CD4-positive, alpha-beta T cell treated with Interleukin-21 for 1 hour (primary cell): Measurements from ENCODE around the gene SRSF7.
"Not testable (repeated sequence)": the region's sequence is repeated elsewhere in the genome, so short reads cannot be mapped to it uniquely, and the experiment has no call there.

Source experiments
- DNase-seq: peaks from one replicate; pipeline ENCODE4 v3.0.0-alpha.2; 2020

The SRSF7 gene

DNA sequence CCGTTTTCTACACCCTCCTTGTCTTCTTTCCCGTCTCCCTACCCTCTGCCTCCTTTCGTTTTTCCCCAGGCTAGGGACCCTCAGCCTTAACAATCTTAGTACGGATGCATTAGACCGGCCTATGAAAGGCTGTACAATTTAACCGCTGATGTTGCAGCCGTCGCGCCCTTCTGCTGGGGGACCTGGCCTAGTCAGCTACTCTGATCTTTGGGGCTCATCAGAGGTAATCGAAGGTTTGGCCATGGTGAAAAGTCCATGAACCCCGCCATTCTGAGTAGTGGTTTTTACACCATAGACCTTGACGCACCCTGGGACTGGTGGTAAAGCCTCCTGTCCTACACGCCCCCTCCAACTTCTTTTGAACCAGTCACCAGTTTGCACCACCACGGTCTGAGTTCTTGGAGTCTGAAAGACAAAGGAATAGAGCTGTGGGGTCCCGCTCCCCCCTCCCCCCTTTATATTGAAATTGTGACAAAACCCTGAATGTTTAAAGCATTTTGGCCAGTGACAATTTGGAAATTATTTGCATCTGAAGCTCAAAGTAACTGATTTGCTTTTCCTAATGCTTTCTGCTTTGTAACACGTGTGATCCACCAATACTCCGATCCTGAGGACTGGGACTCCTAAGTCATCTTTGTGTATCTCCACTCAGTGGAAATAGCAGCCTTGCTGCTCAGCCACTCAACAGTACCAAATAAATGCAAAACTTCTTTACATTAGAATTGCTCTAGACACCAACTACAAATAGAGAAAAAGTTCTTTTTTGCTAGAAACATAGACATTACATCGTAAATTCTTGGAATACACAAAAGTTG, 642 bp upstream of the SRSF7 start:
- no peak for DNase-seq

DNA sequence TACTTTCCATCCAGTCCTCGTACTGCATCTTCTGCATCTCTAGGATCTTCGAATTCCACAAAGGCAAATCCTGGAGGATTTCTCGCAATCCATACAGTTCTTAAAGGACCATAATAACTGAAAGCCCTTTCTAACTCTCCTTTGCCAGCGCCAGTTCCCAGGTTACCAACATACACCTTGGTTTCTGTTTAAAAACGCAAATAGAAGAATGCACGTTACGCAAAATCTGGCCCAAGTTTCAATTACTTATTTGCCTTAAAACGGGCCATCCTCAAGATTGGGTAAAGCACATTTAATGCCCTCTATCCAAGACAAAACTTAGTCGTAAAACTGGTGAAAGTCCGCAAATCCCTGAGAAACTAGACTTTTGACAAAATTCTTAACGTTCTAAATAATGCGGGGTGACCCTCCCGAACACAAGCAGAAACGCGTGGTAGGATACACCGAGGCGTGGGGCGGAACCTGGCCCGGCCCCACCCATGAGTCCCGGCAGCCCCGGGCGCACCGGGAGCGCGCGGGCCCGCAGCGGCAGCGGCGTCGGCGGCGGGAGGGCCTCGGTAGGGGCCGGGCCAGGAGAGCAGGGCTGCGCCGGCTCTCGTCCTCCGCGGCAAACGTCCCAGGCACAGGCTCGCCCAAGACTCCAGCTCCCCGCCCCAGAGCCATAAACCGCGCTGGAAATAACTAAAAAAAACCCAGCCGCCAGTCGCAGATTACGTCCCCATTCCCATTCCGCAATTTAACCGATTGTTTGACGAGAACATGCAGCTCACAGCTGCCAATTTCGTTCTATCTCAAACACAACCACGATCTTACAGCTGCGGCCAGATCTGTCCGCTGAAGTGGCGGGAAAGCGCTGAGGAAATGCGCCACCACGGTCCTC, 910 bp downstream of the SRSF7 start:
- peak; percentile 66 for DNase-seq

DNA sequence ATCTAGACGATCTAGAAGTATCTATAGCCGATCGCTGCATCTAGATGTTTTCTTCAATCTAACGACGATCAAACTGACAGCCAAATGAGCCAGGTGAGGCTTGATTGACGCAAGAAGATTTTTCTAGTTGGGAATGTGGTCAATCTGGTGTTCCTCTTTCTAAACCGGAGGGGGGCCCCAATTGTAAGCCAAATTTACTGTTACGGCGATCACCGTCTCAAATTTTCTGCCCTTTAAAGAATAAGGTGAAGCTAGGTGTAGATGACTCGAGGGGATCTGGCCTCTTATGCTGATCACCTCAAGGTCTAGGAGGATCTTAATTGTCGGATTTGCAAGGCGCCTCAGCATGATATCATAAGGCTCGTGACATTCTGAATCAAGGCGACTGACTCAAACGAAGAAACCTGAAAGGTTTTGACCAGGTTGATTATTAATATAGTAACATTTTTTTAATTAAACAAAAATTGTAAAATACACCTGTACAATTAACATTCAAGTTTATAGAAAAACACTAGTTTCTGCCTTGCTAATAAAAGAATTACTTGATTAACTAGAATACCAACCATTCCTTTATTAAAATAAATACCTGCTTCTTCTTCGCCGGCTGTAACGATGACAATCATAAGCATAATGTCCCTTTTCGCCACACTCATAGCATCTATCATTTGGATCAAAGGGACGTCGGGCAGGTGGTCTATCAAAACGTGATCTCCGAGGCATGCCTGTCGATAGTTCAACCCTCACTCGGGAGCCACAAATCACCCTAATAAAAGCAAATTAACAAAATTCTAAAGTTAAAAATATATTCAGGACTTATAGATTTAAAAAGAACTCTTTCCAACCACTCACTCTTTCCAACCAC, 2.0 kb downstream of the SRSF7 start:
- no peak for DNase-seq

DNA sequence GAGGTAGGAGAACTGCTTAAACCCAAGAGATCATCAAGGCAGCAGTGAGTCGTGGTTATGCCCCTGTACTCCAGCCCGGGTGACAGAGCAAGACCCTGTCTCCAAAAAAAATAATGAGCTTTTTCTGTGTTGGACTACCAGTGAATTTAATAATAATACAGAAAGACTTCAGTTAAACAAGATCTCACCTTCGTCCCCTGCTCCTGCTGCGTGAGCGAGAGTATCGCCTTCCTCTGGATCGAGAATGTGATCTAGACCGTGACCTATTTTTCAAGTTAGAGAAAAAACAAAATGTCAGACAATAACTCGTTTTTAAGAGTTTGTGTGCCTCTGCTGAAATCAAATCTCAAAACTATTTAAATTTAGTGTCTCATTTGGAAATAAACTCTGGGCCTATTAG, 2.8 kb downstream of the SRSF7 start:
- DNase-seq: no peak

DNA sequence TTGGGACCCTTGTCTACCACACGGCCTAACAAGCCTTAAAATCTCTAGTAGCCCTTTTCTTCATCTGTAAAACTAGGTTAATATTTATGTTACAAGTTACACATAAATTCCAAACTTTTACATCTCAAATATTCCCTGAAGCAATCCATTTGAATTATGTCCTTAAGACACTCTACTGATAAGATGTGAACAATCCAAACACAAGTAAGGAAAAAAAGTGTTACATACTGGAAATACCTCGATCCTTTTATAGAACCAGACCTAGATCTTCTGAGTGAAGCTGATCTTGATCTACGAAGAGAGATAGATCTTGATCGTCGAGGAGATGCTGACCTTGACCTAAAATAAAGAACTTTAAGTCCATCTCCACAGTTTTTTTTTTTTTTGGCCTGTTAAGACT, 3.3 kb downstream of the SRSF7 start:
- no peak for DNase-seq

DNA sequence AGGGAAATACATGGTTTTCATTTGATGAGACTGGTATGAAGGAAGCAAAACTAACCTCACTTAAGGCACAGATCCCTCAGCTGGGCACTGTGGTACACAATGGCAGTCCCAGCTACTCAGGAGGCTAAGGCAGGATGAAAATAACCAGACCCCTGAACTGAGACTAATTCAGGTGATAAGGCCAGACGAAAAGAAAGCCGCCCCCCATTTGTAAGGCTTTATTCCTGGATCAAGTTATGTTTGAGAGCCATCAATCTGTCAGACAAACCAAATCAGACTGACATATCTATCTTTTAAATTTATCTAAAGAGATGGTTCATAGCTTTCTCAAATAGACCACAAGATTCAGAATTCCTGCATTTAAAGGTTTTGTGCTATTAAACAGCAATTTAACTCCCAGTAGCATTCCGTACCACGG, 4.1 kb downstream of the SRSF7 start:
- no peak for DNase-seq

DNA sequence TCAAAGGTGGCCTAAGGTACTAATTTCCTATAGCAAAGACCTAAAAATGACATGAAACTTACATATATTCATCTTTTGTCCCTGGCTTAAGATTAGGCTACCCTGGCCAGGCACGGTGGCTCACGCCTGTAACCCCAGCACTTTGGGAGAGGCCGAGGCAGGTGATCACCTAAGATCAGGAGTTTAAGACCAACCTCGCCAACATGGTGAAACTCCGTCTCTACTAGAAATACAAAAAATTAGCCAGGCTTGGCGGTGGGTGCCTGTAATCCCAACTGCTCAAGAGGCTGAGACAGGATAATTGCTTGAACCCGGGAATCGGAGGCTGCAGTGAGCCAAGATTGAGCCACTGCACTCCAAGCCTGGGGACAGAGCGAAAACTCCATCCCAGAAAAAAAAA, 5.9 kb downstream of the SRSF7 start:
- DNase-seq: no peak

DNA sequence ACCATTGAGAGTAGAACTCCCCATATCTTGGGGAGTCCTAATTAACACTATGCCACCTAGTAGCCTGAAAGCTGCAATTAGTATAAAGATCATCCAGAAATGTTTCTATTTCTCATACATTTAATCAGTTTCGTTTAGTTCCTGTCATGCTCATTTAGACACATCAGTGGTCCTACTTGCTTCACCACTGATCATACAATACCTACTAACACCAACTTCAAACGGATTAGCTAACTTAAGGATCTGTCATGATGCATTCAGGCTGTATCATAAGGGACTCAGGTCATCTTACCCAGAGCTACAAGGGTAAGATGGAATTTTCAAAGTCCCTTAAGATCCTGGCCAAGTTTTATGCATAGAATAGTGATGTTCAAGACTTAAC, 6.8 kb downstream of the SRSF7 start:
- no peak for DNase-seq

DNA sequence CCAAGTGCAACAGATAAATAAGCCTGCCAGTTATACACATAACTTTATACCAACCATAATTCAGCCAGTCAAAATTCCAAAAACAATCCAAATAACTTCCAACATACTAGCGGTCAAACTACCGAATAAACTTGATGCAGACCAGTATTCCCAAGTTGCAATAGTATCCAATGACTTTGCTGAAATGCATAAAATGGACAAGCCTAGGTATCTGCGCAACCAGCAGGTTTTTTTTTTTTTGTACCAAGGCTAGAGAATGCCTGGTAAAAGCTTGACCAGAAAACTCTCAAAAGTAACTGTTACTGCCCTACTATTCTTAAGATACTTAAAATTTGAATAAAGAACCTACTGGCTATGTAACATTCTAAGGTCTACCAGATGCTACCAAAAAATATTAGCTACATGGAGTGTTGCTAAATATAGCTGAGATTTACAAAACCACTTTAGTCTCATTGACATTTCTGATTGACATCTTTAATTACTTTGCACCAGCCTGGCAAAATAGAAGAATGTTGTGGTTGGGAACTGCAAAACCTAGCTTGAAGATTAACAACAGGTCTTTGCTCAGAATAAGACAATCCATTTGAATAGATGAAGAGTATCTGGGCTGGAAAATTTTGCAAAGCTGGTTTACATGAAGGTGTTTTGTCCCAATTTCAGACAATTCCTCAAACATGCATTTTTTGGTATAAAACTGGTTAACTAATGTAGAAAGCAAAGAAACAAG, 7.3 kb downstream of the SRSF7 start:
- no peak for DNase-seq

DNA sequence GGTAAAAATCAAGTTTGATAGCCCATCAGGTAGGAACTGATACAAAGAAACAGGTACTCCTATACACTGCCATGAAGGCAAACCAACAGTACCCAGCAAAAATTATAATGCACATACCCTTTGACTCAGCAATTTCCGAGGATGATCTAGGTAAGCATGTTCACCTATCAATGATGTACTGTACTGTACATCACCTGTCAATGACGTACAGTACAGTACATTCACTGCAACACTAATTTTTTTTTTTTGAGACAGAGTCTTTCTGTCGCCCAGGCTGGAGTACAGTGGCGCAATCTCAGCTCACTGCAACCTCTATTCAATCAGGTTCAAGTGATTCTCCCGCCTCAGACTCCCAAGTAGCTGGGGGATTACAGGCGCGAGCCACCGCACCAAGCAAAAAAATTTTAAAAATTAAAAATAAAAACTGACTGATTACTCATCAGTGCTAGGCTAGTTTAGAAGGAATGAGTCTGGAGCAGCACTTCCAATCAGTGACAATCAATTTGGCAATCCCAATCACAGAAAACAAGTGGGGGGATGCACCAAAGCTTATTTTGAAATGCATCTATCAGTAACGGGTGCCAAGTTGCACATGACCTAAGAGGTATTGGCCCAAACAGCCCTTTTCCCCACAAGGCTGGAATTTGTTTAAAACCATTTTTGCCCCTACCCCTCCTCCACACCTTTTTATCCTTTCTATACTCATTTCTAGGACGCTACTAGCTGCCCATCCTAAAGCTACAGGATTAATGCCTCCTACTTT, 8.2 kb downstream of the SRSF7 start:
- peak; percentile 47 for DNase-seq

DNA sequence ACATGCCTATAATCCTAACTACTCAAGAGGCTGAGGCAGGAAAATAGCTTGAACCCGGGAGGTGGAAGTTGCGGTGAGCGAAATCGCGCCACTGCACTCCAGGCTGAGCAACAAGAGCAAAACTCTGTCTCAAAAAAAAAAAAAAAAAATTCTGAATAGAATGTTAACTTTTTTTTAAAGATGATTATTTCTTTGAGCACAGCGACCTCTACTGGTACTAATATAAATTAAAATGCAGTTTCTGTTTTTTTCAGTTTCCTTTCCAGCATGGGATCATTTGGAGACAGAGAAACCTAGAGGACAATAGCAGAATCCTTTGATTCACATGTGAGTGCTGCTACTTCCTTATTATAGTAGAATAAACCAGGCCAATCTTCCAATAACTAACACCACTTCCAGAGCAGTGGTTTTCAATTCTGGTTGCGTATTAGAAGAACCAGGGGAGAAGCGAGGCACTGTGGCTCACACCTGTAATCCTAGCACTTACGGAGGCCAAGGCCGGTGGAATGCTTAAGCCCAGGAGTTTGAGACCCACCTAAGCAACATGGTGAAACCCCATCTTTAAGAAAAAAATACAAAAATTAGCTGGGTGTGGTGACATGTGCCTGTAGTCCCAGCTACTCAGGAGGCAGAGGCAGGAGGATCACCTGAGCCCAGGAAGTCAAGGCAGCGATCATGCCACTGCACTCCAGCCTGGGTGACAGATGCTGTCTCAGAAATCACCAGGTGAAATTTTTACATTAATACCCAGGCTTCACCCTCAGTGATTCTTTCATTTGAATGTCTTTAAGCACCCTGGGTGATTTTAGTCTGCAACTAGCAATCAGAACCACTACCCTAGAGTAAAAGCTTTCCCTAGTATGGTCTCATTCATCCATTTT, 10.1 kb downstream of the SRSF7 start:
- DNase-seq: peak; percentile 72

DNA sequence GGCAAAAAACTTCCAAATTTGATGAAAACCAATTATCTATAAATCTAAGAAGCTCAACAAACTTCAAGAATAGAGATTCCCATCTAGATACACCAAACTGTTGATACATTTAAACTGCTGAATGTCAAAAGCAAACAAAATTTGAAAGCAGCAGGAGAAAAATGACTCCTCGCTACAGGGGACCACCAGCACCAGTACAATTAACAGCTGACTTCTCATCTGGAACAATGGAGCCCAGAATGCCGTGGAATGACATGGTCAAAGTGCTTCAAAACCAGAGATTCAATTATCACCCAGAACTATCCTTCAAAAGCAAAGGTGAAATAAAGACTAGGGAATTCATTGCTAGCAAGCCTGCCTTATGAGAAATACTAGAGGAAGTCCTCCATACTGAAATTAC, 11.6 kb downstream of the SRSF7 start:
- DNase-seq: no peak

DNA sequence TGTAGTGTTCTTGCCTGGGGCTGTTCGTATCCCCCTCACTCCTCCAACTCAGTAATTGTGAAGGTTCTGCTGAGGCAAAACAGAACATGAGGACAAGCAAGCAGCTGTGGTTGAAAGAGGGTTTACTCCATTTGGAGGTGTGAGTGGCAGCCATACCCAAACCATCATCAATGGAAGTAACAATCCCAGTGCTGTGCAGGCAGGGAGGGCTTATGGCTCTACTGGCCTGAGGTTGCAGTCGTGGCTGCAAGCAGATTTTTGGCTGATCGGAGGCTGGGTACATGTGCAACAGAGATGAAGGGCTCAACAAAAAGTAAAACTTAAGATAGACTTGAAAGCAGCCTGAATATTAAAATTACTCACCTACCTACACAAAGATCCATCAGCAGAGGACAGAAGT, 13.2 kb downstream of the SRSF7 start:
- no peak for DNase-seq

DNA sequence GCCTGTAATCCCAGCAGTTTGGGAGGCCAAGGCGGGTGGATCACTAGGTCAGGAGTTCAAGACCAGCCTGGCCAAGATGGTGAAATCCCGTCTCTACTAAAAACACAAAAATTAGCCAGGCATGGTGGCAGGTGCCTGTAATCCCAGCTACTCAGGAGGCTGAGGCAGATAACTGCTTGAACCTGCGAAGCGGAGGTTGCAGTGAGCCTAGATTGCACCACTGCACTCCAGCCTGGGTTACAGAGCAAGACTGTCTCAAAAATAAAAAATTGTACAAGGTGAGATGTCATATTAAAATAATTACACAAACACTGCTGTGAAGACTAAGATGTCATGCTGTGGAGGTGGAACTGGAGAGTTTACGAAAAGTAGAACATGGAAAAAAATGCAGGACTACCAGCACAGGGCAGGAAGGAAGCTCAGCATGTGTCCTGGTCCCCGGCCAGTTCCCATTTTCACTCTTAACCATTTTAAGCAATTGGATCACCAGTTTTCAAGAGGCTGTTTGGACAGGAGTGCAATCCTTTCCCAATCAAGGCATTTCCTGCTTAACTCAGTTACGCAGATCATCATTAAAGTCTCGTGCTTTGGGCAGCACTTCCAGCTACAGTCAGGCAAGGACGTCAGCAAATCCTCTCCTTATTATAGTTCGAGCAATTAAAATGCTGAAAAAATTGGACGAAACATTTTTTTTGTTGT, 14.0 kb downstream of the SRSF7 start:
- not testable (repeated sequence) for DNase-seq

DNA sequence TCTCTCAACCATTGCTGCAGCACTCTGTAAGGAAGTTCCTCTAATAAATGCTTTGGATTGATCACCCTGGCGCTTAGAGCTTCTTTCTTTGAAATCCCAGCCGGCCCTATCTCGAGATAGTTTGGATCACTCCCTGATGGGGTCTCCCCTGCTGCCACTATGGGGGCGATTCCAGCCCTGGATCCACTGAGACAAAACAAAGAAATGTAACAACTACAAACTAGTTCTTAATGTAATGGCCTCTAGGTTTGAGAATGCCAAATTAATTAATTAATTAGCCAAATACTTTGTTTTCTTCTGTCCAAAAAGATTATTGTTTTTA, 15.2 kb downstream of the SRSF7 start:
- DNase-seq: no peak

DNA sequence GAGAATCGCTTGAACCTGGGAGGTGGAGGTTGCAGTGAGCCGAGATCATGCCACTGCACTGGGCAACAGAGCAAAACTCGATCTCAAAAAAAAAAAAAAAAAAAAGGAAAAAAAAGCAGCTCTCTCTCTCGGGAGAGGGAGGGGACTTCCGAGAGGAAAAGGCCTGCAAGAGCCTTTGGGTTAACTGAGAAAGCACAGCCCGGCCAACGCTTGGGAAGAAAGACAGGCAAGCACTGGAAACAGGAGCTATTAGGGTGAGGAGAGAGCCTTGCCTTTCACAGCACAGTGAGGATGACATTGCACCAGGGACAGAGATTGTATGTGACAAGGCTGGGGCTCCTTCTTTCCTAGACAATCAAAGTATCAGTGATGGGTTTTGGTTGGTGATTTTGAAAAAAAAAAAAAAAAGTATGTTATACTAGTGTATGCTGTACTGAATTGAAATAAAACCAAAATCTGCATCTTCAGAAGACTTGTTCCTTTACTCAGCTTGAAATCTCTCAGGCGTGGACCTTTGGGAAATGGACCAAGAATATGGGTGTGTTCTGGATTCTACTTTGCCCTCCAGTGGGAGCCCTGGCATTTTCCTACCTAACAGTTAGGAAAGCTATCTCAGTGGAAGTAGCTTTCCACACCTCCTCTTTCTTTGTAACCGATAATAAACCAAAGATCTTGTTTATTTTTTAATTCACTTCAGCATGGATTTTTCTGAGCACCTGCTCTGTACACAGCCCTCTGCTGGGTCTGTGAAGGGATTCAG, 16.7 kb downstream of the SRSF7 start:
- DNase-seq: no peak

DNA sequence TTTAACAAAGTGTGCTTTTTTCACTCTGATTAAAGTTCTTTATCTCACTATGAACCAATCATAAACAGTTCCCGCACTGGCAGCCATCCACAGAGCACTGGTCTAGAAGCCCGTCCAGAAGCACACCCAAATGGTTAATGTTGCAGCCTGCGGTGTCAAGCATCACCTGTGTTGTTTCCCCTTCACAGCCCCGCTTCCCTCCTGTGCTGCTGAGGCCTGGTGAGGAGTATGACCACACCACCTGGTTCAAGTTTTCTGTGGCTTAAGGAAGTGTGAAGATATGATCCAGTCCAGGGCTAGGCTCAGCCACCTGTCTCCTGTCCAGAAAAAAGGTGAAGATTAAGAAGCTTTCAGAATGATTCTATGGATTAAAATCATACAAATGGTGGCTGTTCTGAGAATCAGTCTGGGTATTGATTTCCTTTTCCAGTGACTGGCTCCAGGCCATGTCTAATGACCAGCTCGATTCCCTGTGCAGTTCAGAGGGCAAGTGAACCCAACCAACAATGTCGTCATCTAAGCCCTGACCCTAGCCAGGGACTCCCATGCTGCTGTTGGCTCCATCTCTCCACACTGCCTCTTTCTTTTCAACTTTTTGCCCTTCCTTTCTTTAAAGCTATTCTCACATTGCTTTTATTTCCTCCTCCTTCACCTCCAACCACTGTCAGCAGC, 17.7 kb downstream of the SRSF7 start:
- DNase-seq: no peak

DNA sequence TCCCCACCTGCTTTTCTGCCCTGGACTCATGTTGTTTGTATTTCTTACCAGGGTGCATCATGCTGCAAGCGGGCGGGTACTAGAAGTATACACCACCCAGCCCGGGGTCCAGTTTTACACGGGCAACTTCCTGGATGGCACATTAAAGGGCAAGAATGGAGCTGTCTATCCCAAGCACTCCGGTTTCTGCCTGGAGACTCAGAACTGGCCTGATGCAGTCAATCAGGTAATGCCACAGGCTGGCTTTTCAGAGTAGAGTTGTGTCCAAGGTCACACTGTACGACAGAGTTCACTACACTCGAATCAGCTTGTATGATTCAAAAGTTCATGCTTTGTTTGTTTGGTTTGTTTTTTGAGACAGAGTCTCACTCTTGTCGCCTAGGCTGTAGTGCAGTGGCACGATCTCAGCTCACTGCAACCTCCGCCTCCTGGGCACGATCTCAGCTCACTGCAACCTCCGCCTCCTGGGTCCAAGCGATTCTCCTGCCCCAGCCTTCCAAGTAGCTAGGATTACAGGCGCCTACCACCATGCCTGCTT, 19.4 kb downstream of the SRSF7 start:
- no peak for DNase-seq

DNA sequence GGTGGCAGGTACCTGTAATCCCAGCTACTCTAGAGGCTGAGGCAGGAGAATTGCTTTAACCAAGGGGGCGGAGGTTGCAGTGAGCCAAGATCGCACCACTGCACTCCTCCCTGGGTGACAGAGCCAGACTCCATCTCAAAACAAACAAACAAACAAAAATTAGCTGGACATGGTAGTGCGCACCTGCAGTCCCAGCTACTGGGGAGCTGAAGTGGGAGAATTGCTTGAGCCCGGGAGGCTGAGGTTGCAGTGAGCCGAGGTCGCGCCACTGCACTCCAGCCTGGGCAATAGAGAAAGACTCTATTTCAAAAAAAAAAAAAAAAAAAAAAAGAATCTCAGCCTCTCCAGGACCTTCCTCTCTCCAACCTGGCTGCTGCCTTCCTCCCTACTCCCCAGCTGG, 20.1 kb downstream of the SRSF7 start:
- DNase-seq: no peak
